ENCODE measurements around the gene GDNF. TPM values are rescaled to one million over a fixed set of nuclear protein-coding genes. Genes with fewer than 3 reads are reported as not detected.

GDNF gene
- total and polyA plus RNA-seq, 4 donors = 0.09 to 0.25 TPM; not detected in 2

DNA sequence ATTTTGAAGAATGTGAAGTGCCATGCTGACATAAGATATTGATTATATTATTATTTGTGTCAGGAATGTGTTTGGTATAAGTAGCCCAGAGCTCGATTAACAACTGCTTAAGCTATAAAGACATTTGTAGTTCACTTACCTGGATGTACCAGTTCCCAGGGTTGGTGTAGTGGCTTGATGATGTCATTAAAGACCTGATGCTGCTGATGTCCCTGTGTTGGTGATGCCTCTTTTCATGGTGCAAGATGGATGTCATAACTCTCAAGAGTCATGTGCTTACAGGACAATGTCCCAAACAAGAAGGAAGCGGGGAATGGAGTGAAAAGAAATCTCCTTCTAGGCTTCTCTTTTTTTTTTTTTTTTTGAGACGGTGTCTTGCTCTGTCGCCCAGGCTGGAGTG lies 11.5 kb upstream of the GDNF start:
- no peaks in the 10 kb centered on the region for H3K27me3 ChIP-seq (ENCODE audit: control insufficient read depth in 4 of 4, insufficient read depth in 4 of 4, low read length in 3 of 4)
- H3K4me3 ChIP-seq (ENCODE audit: low read depth in 1 of 3, low read length in 3 of 3) = no peak overlapping the region
- 92% methylated on average over 4 of the region's 4 CpGs for WGBS
- no peaks in the 10 kb centered on the region for H3K36me3 ChIP-seq (ENCODE audit: control insufficient read depth in 4 of 4, insufficient read depth in 3 of 4, low read depth in 1 of 4, low read length in 3 of 4)
- peaks cover 0 to 2% (median 0%) of the 10 kb centered on the region in 4 donors for H3K9me3 ChIP-seq (ENCODE audit: control insufficient read depth in 4 of 4, low read length in 3 of 4)
- H3K27ac ChIP-seq (ENCODE audit: low read depth in 1 of 2, low read length in 2 of 2) = no peak overlapping the region
- H3K9ac ChIP-seq (ENCODE audit: low read depth in 1 of 2, low read length in 2 of 2) = no peak overlapping the region
- no peak for DNase-seq (ENCODE audit: low spot score)
- TF ChIP-seq RXRA (IDR thresholded peaks at IDR 0.05) (no peak), RAD21 (IDR thresholded peaks at IDR 0.05) (no peak), SP1 (IDR thresholded peaks at IDR 0.05) (no peak), TAF1 (conservative IDR thresholded peaks at IDR 0.05) (no peak), JUND (IDR thresholded peaks at IDR 0.05) (no peak), FOXA1 (IDR thresholded peaks at IDR 0.05) (no peak), GABPA (IDR thresholded peaks at IDR 0.05 in 1 of 2, conservative IDR thresholded peaks at IDR 0.05 in 1 of 2) (no peak), HNF4G (IDR thresholded peaks at IDR 0.05) (no peak), NR2F2 (IDR thresholded peaks at IDR 0.05) (no peak), HNF4A (conservative IDR thresholded peaks at IDR 0.05) (no peak)
- TF ChIP-seq, protein P1, sequence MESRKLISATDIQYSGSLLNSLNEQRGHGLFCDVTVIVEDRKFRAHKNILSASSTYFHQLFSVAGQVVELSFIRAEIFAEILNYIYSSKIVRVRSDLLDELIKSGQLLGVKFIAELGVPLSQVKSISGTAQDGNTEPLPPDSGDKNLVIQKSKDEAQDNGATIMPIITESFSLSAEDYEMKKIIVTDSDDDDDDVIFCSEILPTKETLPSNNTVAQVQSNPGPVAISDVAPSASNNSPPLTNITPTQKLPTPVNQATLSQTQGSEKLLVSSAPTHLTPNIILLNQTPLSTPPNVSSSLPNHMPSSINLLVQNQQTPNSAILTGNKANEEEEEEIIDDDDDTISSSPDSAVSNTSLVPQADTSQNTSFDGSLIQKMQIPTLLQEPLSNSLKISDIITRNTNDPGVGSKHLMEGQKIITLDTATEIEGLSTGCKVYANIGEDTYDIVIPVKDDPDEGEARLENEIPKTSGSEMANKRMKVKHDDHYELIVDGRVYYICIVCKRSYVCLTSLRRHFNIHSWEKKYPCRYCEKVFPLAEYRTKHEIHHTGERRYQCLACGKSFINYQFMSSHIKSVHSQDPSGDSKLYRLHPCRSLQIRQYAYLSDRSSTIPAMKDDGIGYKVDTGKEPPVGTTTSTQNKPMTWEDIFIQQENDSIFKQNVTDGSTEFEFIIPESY (IDR thresholded peaks at IDR 0.05) = no peak
- TF ChIP-seq, protein P2, sequence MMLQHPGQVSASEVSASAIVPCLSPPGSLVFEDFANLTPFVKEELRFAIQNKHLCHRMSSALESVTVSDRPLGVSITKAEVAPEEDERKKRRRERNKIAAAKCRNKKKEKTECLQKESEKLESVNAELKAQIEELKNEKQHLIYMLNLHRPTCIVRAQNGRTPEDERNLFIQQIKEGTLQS (IDR thresholded peaks at IDR 0.05) = no peak
- TF ChIP-seq, protein P3, sequence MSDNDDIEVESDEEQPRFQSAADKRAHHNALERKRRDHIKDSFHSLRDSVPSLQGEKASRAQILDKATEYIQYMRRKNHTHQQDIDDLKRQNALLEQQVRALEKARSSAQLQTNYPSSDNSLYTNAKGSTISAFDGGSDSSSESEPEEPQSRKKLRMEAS (IDR thresholded peaks at IDR 0.05) = no peak
- H3K4me1 ChIP-seq (ENCODE audit: control insufficient read depth in 4 of 4, insufficient read depth in 4 of 4, low read length in 3 of 4) = no peaks in the 10 kb centered on the region

DNA sequence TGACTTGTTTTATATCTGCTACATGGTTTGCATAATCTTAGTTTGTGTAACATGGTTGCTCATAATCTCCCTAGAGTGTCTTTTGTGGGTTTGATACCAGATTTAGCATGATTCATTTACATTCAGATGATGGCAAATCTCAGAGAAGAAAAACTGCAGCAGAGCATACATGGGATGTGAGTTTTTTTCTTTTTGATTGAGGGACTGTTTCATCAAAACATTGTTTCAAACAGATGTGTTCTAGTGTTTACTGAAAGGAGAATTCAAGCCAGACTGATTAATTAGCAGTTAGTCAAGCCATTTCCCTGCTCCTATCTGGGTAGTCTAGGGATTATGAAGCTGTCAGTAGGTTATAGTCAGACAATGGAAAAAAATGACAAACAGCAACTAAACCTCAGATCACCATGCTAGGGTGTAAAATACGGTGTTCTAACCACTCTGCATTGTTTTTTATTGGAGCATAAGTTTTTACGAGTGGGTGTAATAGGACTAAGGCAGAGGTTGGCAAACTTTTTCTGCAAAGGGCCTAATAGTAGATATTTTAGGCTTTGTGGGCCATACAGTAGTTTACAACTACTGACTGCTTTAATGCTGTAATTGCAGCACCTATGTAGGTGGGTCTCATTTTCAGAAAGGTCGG lies 10.5 kb upstream of the GDNF start:
- Histone ChIP-seq H3K9me3 (ENCODE audit: control insufficient read depth in 4 of 4, low read length in 3 of 4) (peaks cover 0 to 2% (median 0%) of the 10 kb centered on the region in 4 donors), H3K27ac (ENCODE audit: low read depth in 1 of 2, low read length in 2 of 2) (no peak overlapping the region), H3K9ac (ENCODE audit: low read depth in 1 of 2, low read length in 2 of 2) (no peak overlapping the region), H3K36me3 (ENCODE audit: control insufficient read depth in 4 of 4, insufficient read depth in 3 of 4, low read depth in 1 of 4, low read length in 3 of 4) (no peaks in the 10 kb centered on the region), H3K4me3 (ENCODE audit: low read depth in 1 of 3, low read length in 3 of 3) (no peak overlapping the region), H3K27me3 (ENCODE audit: control insufficient read depth in 4 of 4, insufficient read depth in 4 of 4, low read length in 3 of 4) (no peaks in the 10 kb centered on the region), H3K4me1 (ENCODE audit: control insufficient read depth in 4 of 4, insufficient read depth in 4 of 4, low read length in 3 of 4) (no peaks in the 10 kb centered on the region)
- WGBS = 73% methylated on average over 3 of the region's 3 CpGs
- no peak for DNase-seq (ENCODE audit: low spot score)
- no peak for TF ChIP-seq RAD21 (IDR thresholded peaks at IDR 0.05)
- TF ChIP-seq, protein P4, sequence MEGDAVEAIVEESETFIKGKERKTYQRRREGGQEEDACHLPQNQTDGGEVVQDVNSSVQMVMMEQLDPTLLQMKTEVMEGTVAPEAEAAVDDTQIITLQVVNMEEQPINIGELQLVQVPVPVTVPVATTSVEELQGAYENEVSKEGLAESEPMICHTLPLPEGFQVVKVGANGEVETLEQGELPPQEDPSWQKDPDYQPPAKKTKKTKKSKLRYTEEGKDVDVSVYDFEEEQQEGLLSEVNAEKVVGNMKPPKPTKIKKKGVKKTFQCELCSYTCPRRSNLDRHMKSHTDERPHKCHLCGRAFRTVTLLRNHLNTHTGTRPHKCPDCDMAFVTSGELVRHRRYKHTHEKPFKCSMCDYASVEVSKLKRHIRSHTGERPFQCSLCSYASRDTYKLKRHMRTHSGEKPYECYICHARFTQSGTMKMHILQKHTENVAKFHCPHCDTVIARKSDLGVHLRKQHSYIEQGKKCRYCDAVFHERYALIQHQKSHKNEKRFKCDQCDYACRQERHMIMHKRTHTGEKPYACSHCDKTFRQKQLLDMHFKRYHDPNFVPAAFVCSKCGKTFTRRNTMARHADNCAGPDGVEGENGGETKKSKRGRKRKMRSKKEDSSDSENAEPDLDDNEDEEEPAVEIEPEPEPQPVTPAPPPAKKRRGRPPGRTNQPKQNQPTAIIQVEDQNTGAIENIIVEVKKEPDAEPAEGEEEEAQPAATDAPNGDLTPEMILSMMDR (IDR thresholded peaks at IDR 0.05; ENCODE audit: low read depth, low read length, missing input control) = no peak
- no peak for TF ChIP-seq SP1 (IDR thresholded peaks at IDR 0.05)

DNA sequence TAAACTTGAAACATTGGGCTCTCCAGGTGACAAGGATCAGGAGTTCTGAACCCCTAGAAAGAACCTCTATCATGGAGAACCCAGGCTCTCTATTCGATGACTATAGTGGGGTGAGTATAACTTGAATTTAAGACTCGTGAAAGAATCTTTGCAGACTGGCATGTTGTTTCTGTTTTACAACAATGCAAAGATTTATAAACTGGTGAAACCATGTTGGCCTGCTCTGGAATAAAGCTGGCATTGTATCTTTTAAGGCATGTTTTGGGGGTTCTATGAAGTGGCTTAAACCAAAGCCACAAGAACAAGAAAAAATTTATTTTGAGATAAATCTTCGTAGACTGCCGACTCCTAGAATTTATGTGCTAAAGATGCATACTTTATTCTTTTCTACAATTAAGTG lies 9.8 kb upstream of the GDNF start:
- no peaks in the 10 kb centered on the region for H3K4me1 ChIP-seq (ENCODE audit: control insufficient read depth in 4 of 4, insufficient read depth in 4 of 4, low read length in 3 of 4)
- no peak overlapping the region for H3K27ac ChIP-seq (ENCODE audit: low read depth in 1 of 2, low read length in 2 of 2)
- no peak overlapping the region for H3K4me3 ChIP-seq (ENCODE audit: low read depth in 1 of 3, low read length in 3 of 3)
- no peaks in the 10 kb centered on the region for H3K36me3 ChIP-seq (ENCODE audit: control insufficient read depth in 4 of 4, insufficient read depth in 3 of 4, low read depth in 1 of 4, low read length in 3 of 4)
- no peak overlapping the region for H3K9ac ChIP-seq (ENCODE audit: low read depth in 1 of 2, low read length in 2 of 2)
- H3K27me3 ChIP-seq (ENCODE audit: control insufficient read depth in 4 of 4, insufficient read depth in 4 of 4, low read length in 3 of 4) = no peaks in the 10 kb centered on the region
- H3K9me3 ChIP-seq (ENCODE audit: control insufficient read depth in 4 of 4, low read length in 3 of 4) = peaks cover 0 to 2% (median 0%) of the 10 kb centered on the region in 4 donors
- 91% methylated on average over 4 of the region's 4 CpGs for WGBS
- TF ChIP-seq FOXA1 (IDR thresholded peaks at IDR 0.05) (no peak), HNF4G (IDR thresholded peaks at IDR 0.05) (no peak), YY1 (IDR thresholded peaks at IDR 0.05) (no peak), EGR1 (IDR thresholded peaks at IDR 0.05; ENCODE audit: low read depth in 2 of 2) (no peak), NR2F2 (IDR thresholded peaks at IDR 0.05) (no peak)
- TF ChIP-seq, protein P2 (IDR thresholded peaks at IDR 0.05) = no peak
- TF ChIP-seq, protein P3 (IDR thresholded peaks at IDR 0.05) = no peak
- TF ChIP-seq, protein P1 (IDR thresholded peaks at IDR 0.05) = no peak
- no peak for DNase-seq (ENCODE audit: low spot score)

All from liver (tissue), 9 donors.